ENCODE measurements around the gene NUMBL. TPM values are rescaled to one million over a fixed set of nuclear protein-coding genes. Genes with fewer than 3 reads are reported as not detected.
"Not testable (repeated sequence)": the region's sequence is repeated elsewhere in the genome, so short reads cannot be mapped to it uniquely, and the experiment has no call there.

The NUMBL gene
- total RNA-seq, 1 donor from 2014 or later = 9.4 TPM

DNA sequence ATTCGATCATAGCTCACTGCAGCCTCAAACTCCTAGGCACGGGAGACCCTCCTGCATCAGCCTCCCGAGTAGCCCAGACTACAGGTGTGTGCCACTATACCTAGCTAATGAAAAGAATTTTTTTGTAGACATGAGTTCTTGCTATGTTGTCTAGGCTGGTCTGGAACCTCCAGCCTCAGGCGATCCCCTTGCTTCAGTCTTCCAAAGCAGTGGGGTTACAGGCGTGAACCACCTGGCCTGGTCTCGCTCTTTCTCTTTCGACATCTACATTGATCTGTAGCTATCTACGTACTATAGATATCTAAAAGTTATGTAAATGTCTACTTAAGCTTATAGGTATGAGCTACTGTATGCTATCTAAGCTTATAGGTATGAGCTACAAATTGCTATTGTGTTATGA lies 32.4 kb downstream of the NUMBL start:
- H3K27me3 ChIP-seq (ENCODE audit: control insufficient read depth in 3 of 3, insufficient read depth in 3 of 3, low read length in 3 of 3) = no peaks in the 10 kb centered on the region
- peaks cover 0 to 5% (median 0%) of the 10 kb centered on the region in 3 donors for H3K4me1 ChIP-seq (ENCODE audit: control insufficient read depth in 3 of 3, insufficient read depth in 3 of 3, low read length in 3 of 3)
- no peaks in the 10 kb centered on the region for H3K36me3 ChIP-seq (ENCODE audit: control insufficient read depth in 3 of 3, insufficient read depth in 3 of 3, low read length in 3 of 3)
- H3K9me3 ChIP-seq (ENCODE audit: control insufficient read depth in 3 of 3, low read length in 3 of 3) = no peaks in the 10 kb centered on the region
- no peak overlapping the region for H3K27ac ChIP-seq (ENCODE audit: low read depth, low read length)
- H3K9ac ChIP-seq (ENCODE audit: low read depth in 1 of 3, low read length in 3 of 3) = no peak overlapping the region
- H3K4me3 ChIP-seq (ENCODE audit: low read length in 3 of 3) = no peak overlapping the region

DNA sequence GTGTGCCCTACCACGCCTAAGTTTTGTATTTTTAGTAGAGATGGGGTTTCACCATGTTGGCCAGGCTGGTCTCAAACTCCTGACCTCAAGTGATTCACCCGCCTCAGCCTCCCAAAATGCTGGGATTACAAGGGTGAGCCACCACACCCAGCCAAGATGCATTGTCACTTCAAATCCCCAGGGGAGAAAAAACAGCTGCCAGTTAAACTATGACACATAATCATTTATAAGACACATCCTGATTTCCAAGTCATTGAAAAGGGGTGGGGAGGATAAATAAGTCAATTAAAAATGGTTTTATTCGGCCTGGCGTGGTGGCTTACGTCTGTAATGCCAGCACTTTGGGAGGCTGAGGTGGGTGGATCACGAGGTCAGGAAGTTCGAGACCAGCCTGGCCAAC lies 34.8 kb downstream of the NUMBL start:
- H3K36me3 ChIP-seq (ENCODE audit: control insufficient read depth in 3 of 3, insufficient read depth in 3 of 3, low read length in 3 of 3); H3K27ac ChIP-seq (ENCODE audit: low read depth, low read length); H3K4me3 ChIP-seq (ENCODE audit: low read length in 3 of 3); H3K9me3 ChIP-seq (ENCODE audit: control insufficient read depth in 3 of 3, low read length in 3 of 3); H3K27me3 ChIP-seq (ENCODE audit: control insufficient read depth in 3 of 3, insufficient read depth in 3 of 3, low read length in 3 of 3); H3K4me1 ChIP-seq (ENCODE audit: control insufficient read depth in 3 of 3, insufficient read depth in 3 of 3, low read length in 3 of 3); H3K9ac ChIP-seq (ENCODE audit: low read depth in 1 of 3, low read length in 3 of 3): not testable (repeated sequence)

DNA sequence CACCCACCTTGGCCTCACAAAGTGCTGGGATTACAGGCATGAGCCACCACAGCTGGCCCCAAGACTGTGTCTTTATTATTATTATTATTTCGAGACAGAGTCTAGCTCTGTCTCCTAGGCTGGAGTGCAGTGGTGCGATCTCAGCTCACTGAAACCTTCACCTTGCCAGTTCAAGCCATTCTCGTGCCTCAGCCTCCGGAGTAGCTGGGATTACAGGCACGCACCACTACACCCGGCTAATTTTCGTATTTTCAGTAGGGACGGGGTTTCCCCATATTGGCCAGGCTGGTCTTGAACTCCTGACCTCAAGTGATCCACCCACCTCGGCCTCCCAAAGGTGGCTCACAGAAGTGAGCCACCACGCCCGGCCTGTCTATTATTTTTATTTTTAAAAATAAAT lies 38.1 kb downstream of the NUMBL start:
- not testable (repeated sequence) for H3K27ac ChIP-seq (ENCODE audit: low read depth, low read length); H3K4me1 ChIP-seq (ENCODE audit: control insufficient read depth in 3 of 3, insufficient read depth in 3 of 3, low read length in 3 of 3); H3K36me3 ChIP-seq (ENCODE audit: control insufficient read depth in 3 of 3, insufficient read depth in 3 of 3, low read length in 3 of 3); H3K9ac ChIP-seq (ENCODE audit: low read depth in 1 of 3, low read length in 3 of 3); H3K27me3 ChIP-seq (ENCODE audit: control insufficient read depth in 3 of 3, insufficient read depth in 3 of 3, low read length in 3 of 3); H3K9me3 ChIP-seq (ENCODE audit: control insufficient read depth in 3 of 3, low read length in 3 of 3); H3K4me3 ChIP-seq (ENCODE audit: low read length in 3 of 3)

DNA sequence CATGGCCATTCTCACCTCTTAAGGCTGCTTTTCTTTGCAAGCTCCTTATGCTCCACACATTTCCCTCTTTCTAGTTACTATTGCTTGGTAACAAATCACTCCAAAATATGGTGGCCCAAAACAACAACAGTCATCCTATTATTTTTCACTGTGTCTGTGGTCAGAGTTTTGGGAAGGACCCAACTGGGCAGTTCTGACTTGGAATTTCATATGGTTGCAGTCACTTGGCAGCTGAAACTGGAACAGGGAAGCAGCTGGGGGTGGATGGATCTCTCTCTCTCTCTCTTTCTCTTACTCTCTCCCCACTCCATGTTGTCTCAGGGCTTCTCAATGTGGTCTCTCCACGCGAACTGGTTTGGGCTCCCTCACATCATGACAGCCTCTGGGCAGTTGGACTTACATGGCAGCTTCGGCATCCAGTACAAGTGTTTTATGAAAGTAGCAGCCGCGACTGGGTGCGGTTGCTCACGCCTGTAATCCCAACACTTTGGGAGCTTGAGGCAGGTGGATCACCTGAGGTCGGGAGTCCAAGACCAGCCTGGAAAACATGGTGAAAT lies 39.6 kb downstream of the NUMBL start:
- H3K36me3 ChIP-seq (ENCODE audit: control insufficient read depth in 3 of 3, insufficient read depth in 3 of 3, low read length in 3 of 3) = no peaks in the 10 kb centered on the region
- peaks cover 10 to 13% (median 11%) of the 10 kb centered on the region in 3 donors for H3K4me1 ChIP-seq (ENCODE audit: control insufficient read depth in 3 of 3, insufficient read depth in 3 of 3, low read length in 3 of 3)
- H3K9me3 ChIP-seq (ENCODE audit: control insufficient read depth in 3 of 3, low read length in 3 of 3) = no peaks in the 10 kb centered on the region
- H3K9ac ChIP-seq (ENCODE audit: low read depth in 1 of 3, low read length in 3 of 3) = no peak overlapping the region
- no peak overlapping the region for H3K27ac ChIP-seq (ENCODE audit: low read depth, low read length)
- no peak overlapping the region for H3K4me3 ChIP-seq (ENCODE audit: low read length in 3 of 3)
- H3K27me3 ChIP-seq (ENCODE audit: control insufficient read depth in 3 of 3, insufficient read depth in 3 of 3, low read length in 3 of 3) = no peaks in the 10 kb centered on the region

DNA sequence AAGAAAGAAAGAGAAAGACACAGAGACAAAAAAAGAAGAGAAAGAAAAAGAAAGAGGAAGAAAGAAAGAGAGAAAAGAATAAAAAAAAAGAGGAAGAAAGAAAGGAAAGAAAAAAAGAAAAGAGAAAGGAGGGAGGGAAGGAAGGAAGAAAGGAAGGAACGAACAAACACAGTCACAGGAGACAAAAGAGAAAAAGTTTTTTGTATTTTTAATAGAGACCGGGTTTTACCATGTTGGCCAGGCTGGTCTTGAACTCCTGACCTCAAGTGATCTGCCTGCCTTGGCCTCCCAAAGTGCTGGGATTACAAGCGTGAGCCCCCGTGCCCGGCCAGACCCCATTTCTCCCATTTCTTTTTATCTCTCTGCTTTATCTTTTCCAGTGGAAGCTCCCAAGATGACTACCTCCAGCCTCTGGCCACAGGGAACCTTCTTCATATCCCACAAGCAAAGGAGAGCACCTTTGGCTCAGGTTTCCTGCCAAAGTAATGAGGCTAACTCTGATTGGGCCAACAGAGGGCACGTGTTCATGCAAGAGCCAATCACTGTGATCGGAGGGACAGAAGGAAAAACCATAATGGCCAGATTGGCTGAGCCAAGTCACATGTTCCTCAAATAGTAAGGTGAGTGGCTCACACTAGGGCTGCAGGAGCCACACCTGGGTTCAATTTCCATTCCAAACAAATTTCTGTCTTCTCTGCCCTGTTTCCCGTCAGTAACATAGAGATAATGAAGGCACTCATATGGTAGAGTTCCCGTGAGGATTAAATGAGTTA lies 40.4 kb downstream of the NUMBL start:
- H3K4me3 ChIP-seq (ENCODE audit: low read length in 3 of 3); H3K27ac ChIP-seq (ENCODE audit: low read depth, low read length); H3K27me3 ChIP-seq (ENCODE audit: control insufficient read depth in 3 of 3, insufficient read depth in 3 of 3, low read length in 3 of 3); H3K9me3 ChIP-seq (ENCODE audit: control insufficient read depth in 3 of 3, low read length in 3 of 3); H3K9ac ChIP-seq (ENCODE audit: low read depth in 1 of 3, low read length in 3 of 3); H3K36me3 ChIP-seq (ENCODE audit: control insufficient read depth in 3 of 3, insufficient read depth in 3 of 3, low read length in 3 of 3): not testable (repeated sequence)
- H3K4me1 ChIP-seq (ENCODE audit: control insufficient read depth in 3 of 3, insufficient read depth in 3 of 3, low read length in 3 of 3) = peaks cover 11 to 13% (median 11%) of the 10 kb centered on the region in 3 donors

DNA sequence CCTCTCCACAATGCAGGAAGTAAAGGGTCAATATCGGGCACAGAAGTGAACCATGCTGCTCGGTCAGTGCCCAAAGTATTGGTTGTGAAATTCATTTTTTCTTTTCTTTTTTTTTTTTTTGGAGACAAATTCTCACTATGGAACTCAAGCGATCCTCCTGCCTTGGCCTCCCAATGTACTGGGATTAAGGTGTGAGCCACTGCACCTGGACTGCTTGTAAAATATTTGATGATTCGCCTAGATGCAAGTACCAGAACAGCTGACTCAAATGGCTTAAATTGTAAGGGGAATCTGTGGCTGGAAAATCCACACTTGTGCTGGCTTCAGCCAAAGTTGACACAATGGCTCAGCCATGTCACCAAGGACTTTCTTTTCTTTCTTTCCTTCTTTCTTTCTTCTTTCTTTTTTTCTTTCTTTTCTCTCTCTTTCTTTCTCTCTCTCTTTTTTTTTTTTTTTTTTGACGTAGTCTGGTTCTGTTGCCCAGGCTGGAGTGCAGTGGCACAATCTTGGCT lies 43.7 kb downstream of the NUMBL start:
- peaks cover 10 to 13% (median 11%) of the 10 kb centered on the region in 3 donors for H3K4me1 ChIP-seq (ENCODE audit: control insufficient read depth in 3 of 3, insufficient read depth in 3 of 3, low read length in 3 of 3)
- H3K9ac ChIP-seq (ENCODE audit: low read depth in 1 of 3, low read length in 3 of 3) = peak overlapping the region; percentile 55 to 72 (median 56)
- no peaks in the 10 kb centered on the region for H3K9me3 ChIP-seq (ENCODE audit: control insufficient read depth in 3 of 3, low read length in 3 of 3)
- peak overlapping the region; percentile 80 for H3K27ac ChIP-seq (ENCODE audit: low read depth, low read length)
- H3K27me3 ChIP-seq (ENCODE audit: control insufficient read depth in 3 of 3, insufficient read depth in 3 of 3, low read length in 3 of 3) = no peaks in the 10 kb centered on the region
- peak overlapping the region; percentile 57 to 67 (median 58) for H3K4me3 ChIP-seq (ENCODE audit: low read length in 3 of 3)
- no peaks in the 10 kb centered on the region for H3K36me3 ChIP-seq (ENCODE audit: control insufficient read depth in 3 of 3, insufficient read depth in 3 of 3, low read length in 3 of 3)

DNA sequence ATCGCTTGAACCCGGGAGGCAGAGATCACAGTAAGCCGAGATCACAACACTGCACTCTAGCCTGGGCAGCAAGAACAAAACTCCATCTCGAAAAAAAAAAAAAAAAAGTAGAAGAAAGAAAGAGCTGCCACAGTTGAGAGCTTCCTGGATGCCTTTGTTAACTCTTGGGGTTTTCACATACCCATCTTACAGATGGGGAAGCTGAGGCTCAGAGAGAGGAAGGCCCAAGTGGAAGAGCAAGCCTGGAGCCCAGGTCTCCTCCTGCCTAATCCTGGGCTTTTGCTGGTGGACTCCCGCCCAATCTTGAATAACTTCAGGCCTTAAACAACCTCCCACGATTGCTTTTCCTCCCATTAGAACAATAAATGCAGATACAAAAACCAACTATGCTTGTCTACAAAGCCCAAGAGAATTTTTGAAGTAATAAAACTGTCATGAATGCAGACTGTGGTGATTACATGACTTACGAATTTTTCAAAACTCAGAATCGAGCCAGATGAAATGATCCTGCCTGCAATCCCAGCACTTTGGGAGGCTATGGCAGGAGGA lies 47.6 kb downstream of the NUMBL start:
- Histone ChIP-seq H3K36me3 (ENCODE audit: control insufficient read depth in 3 of 3, insufficient read depth in 3 of 3, low read length in 3 of 3) (no peaks in the 10 kb centered on the region), H3K27me3 (ENCODE audit: control insufficient read depth in 3 of 3, insufficient read depth in 3 of 3, low read length in 3 of 3) (no peaks in the 10 kb centered on the region), H3K4me1 (ENCODE audit: control insufficient read depth in 3 of 3, insufficient read depth in 3 of 3, low read length in 3 of 3) (peaks cover 6 to 8% (median 6%) of the 10 kb centered on the region in 3 donors), H3K27ac (ENCODE audit: low read depth, low read length) (no peak overlapping the region), H3K9me3 (ENCODE audit: control insufficient read depth in 3 of 3, low read length in 3 of 3) (no peaks in the 10 kb centered on the region), H3K4me3 (ENCODE audit: low read length in 3 of 3) (no peak overlapping the region), H3K9ac (ENCODE audit: low read depth in 1 of 3, low read length in 3 of 3) (no peak overlapping the region)

DNA sequence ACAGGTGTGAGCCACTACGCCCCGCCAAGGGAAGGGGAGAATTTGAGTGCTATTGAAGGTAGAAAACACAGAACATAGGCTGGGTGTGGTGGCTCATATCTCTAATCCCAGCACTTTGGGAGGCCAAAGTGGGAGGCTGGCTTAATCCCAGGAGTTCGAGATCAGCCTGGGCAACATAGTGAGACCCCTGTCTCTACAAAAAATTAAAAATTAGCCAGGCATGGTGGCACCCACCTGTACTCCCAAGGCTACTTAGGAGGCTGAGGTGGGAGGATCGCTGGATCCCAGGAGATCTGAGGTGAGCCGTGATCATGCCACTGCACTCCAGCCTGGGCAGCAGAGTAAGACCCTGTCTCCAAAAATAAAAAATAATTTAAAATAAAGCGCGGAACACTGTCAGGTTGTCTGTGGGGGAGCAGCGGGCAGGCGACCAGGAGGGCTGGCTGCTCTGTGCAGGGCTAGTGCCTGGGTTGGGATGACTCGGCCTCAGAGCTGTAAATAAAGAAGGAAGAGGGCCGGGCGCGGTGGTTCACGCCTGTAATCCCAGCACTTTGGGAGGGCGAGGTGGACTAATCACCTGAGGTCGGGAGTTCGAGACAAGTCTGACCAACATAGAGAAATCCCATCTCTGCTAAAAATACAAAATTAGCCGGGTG lies 48.3 kb downstream of the NUMBL start:
- Histone ChIP-seq H3K27ac (ENCODE audit: low read depth, low read length) (no peak overlapping the region), H3K9ac (ENCODE audit: low read depth in 1 of 3, low read length in 3 of 3) (no peak overlapping the region), H3K27me3 (ENCODE audit: control insufficient read depth in 3 of 3, insufficient read depth in 3 of 3, low read length in 3 of 3) (no peaks in the 10 kb centered on the region), H3K4me1 (ENCODE audit: control insufficient read depth in 3 of 3, insufficient read depth in 3 of 3, low read length in 3 of 3) (peaks cover 6 to 8% (median 6%) of the 10 kb centered on the region in 3 donors), H3K9me3 (ENCODE audit: control insufficient read depth in 3 of 3, low read length in 3 of 3) (no peaks in the 10 kb centered on the region), H3K36me3 (ENCODE audit: control insufficient read depth in 3 of 3, insufficient read depth in 3 of 3, low read length in 3 of 3) (no peaks in the 10 kb centered on the region), H3K4me3 (ENCODE audit: low read length in 3 of 3) (no peak overlapping the region)

DNA sequence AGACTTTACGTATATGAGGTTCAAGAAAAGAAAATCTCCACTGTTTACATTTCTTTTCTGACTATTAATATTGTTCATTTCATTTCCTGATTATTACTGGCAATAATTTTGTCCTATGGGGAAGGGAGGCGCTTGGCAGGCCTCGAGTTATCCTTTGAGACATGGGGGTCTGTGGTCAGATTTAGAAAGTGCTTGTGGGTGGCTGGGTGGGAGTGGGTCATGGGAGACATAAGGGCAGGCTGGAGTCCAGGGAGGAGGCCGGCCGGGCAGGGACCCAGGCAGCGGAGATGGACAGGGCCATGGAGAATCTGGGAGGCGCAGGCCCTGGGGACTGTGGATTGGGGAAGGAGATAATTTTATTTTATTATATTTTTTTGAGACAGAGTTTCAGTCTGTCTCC lies 49.2 kb downstream of the NUMBL start:
- Histone ChIP-seq H3K9ac (ENCODE audit: low read depth in 1 of 3, low read length in 3 of 3) (no peak overlapping the region), H3K27ac (ENCODE audit: low read depth, low read length) (peak overlapping the region; percentile 19), H3K4me3 (ENCODE audit: low read length in 3 of 3) (no peak overlapping the region)

DNA sequence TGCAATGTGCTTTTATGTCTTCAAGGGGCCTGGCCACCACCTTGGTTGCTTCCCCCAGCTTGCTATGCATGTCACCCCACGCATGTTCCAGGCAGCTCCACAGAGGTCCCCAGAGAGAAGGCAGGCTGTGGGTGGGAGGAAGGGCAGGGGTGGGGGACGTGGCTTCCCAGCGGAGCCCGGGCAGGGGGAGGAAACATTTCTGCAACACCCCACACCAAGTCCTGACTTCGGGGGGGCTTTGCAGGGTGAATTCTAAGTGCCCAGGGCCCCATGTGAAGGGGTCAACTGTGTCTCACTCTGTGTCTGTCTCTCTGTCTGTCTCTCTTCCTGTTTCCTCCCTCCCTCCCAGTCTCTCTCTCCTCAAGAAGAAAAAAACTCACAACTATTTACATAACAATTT lies 49.7 kb downstream of the NUMBL start:
- H3K36me3 ChIP-seq (ENCODE audit: control insufficient read depth in 3 of 3, insufficient read depth in 3 of 3, low read length in 3 of 3) = no peaks in the 10 kb centered on the region
- H3K4me3 ChIP-seq (ENCODE audit: low read length in 3 of 3) = no peak overlapping the region
- H3K9ac ChIP-seq (ENCODE audit: low read depth in 1 of 3, low read length in 3 of 3) = no peak overlapping the region
- H3K27me3 ChIP-seq (ENCODE audit: control insufficient read depth in 3 of 3, insufficient read depth in 3 of 3, low read length in 3 of 3) = no peaks in the 10 kb centered on the region
- H3K27ac ChIP-seq (ENCODE audit: low read depth, low read length) = no peak overlapping the region
- H3K4me1 ChIP-seq (ENCODE audit: control insufficient read depth in 3 of 3, insufficient read depth in 3 of 3, low read length in 3 of 3) = peaks cover 0 to 3% (median 0%) of the 10 kb centered on the region in 3 donors
- no peaks in the 10 kb centered on the region for H3K9me3 ChIP-seq (ENCODE audit: control insufficient read depth in 3 of 3, low read length in 3 of 3)

More for the DNA sequence above, 49.2 kb downstream of the NUMBL start:
- Histone ChIP-seq H3K9me3 (ENCODE audit: control insufficient read depth in 3 of 3, low read length in 3 of 3) (no peaks in the 10 kb centered on the region), H3K4me1 (ENCODE audit: control insufficient read depth in 3 of 3, insufficient read depth in 3 of 3, low read length in 3 of 3) (peaks cover under 1 to 3% (median 3%) of the 10 kb centered on the region in 3 donors), H3K36me3 (ENCODE audit: control insufficient read depth in 3 of 3, insufficient read depth in 3 of 3, low read length in 3 of 3) (no peaks in the 10 kb centered on the region), H3K27me3 (ENCODE audit: control insufficient read depth in 3 of 3, insufficient read depth in 3 of 3, low read length in 3 of 3) (no peaks in the 10 kb centered on the region)

Measured in skeletal muscle tissue (tissue), 4 donors.